SK-N-SH treated with all-trans-retinoic acid at 6 μM for 48 hours (cell line): Measurements from ENCODE around the gene CTBS.

Experiments used
- ATAC-seq: fragments of 200-7000 bp; cut with Tn5 transposase; 3 replicates; pipeline ENCODE4 v1.9.1; 2020; ENCODE audit warnings: mild to moderate bottlenecking, moderate library complexity
- ARNTL ChIP-seq: fragments of 450-650 bp; formaldehyde crosslinking; IDR thresholded peaks from 2 replicates; pipeline ENCODE4 v1.5.0; 2020; ENCODE audit warnings: low read depth, mild to moderate bottlenecking, moderate library complexity, borderline replicate concordance
- BACH2 ChIP-seq: fragments of 250-450 bp; sonication (Bioruptor Pico); IDR thresholded peaks from 2 replicates; pipeline ENCODE4 v1.9.0; 2021; ENCODE audit warnings: mild to moderate bottlenecking, borderline replicate concordance
- CSDC2 ChIP-seq: fragments of 250-450 bp; sonication (Bioruptor Pico); IDR thresholded peaks from 2 replicates; pipeline ENCODE4 v1.5.0; 2020; ENCODE audit warnings: mild to moderate bottlenecking, moderate library complexity
- ISL1 ChIP-seq: fragments of 250-450 bp; sonication (Bioruptor Pico); IDR thresholded peaks from 2 replicates; pipeline ENCODE4 v2.1.2; 2022; ENCODE audit warnings: mild to moderate bottlenecking, moderate library complexity
- OSR1 ChIP-seq: fragments of 250-450 bp; sonication (Bioruptor Pico); IDR thresholded peaks from 2 replicates; pipeline ENCODE4 v1.8.0; 2022; ENCODE audit warnings: moderate library complexity, mild to moderate bottlenecking, inconsistent platforms
- PATZ1 ChIP-seq: fragments of 250-450 bp; sonication (Bioruptor Pico); IDR thresholded peaks from 2 replicates; pipeline ENCODE4 v1.8.0; 2020; ENCODE audit warnings: mild to moderate bottlenecking, moderate library complexity, borderline replicate concordance
- POU6F1 ChIP-seq: fragments of 250-450 bp; sonication (Bioruptor Pico); IDR thresholded peaks from 2 replicates; pipeline ENCODE4 v1.8.0; 2021; ENCODE audit warnings: low read depth, mild to moderate bottlenecking, moderate library complexity, borderline replicate concordance
- PPARA ChIP-seq: fragments of 250-450 bp; sonication (Bioruptor Pico); IDR thresholded peaks from 2 replicates; pipeline ENCODE4 v1.5.0; 2020; ENCODE audit warnings: mild to moderate bottlenecking, borderline replicate concordance
- RARB ChIP-seq: fragments of 250-450 bp; sonication (Bioruptor Pico); IDR thresholded peaks from 2 replicates; pipeline ENCODE4 v1.8.0; 2021; ENCODE audit warnings: mild to moderate bottlenecking, moderate library complexity
- SNAI2 ChIP-seq: fragments of 250-450 bp; sonication (Bioruptor Pico); IDR thresholded peaks from 2 replicates; pipeline ENCODE4 v1.5.0; 2020; ENCODE audit warnings: mild to moderate bottlenecking, moderate library complexity
- TCF4 ChIP-seq: fragments of 250-450 bp; sonication (Bioruptor Pico); IDR thresholded peaks from 2 replicates; pipeline ENCODE4 v1.8.0; 2021; ENCODE audit warnings: mild to moderate bottlenecking, moderate library complexity, borderline replicate concordance
- TOX ChIP-seq: fragments of 250-450 bp; sonication (Bioruptor Pico); IDR thresholded peaks from 2 replicates; pipeline ENCODE4 v1.8.0; 2021; ENCODE audit warnings: mild to moderate bottlenecking, moderate library complexity, borderline replicate concordance
- TSHZ2 ChIP-seq: fragments of 250-450 bp; sonication (Bioruptor Pico); IDR thresholded peaks from 2 replicates; pipeline ENCODE4 v1.5.0; 2020; ENCODE audit warnings: mild to moderate bottlenecking, moderate library complexity
- ZC3H10 ChIP-seq: fragments of 250-450 bp; sonication (Bioruptor Pico); IDR thresholded peaks from 2 replicates; pipeline ENCODE4 v1.5.1; 2021; ENCODE audit warnings: mild to moderate bottlenecking, moderate library complexity
- ZFP3 ChIP-seq: fragments of 250-450 bp; sonication (Bioruptor Pico); IDR thresholded peaks from 2 replicates; pipeline ENCODE4 v1.5.0; 2020; ENCODE audit warnings: mild to moderate bottlenecking, moderate library complexity
- ZFP30 ChIP-seq: fragments of 450-650 bp; formaldehyde crosslinking; IDR thresholded peaks from 2 replicates; pipeline ENCODE4 v1.5.0; 2022; ENCODE audit warnings: mild to moderate bottlenecking, moderate library complexity
- ZNF565 ChIP-seq: fragments of 450-650 bp; formaldehyde crosslinking; conservative IDR thresholded peaks from 2 replicates; pipeline ENCODE4 v1.5.0; 2020; ENCODE audit warnings: low read depth, mild to moderate bottlenecking, moderate library complexity
- ZNF70 ChIP-seq: fragments of 450-650 bp; formaldehyde crosslinking; IDR thresholded peaks from 2 replicates; pipeline ENCODE4 v1.5.0; 2020; ENCODE audit warnings: mild to moderate bottlenecking, moderate library complexity
- ZNF8 ChIP-seq: fragments of 450-650 bp; formaldehyde crosslinking; IDR thresholded peaks from 2 replicates; pipeline ENCODE4 v1.5.0; 2020; ENCODE audit warnings: mild to moderate bottlenecking, moderate library complexity
- TF ChIP-seq, protein P1 (sequence below): fragments of 250-450 bp; sonication (Bioruptor Pico); IDR thresholded peaks from 2 replicates; pipeline ENCODE4 v1.5.1; 2021; ENCODE audit warnings: mild to moderate bottlenecking, moderate library complexity

The CTBS gene

GRCh38 chr1:84525779-84526178 is 48.5 kb downstream of the CTBS start (continued):
- TF ChIP-seq, protein P1, sequence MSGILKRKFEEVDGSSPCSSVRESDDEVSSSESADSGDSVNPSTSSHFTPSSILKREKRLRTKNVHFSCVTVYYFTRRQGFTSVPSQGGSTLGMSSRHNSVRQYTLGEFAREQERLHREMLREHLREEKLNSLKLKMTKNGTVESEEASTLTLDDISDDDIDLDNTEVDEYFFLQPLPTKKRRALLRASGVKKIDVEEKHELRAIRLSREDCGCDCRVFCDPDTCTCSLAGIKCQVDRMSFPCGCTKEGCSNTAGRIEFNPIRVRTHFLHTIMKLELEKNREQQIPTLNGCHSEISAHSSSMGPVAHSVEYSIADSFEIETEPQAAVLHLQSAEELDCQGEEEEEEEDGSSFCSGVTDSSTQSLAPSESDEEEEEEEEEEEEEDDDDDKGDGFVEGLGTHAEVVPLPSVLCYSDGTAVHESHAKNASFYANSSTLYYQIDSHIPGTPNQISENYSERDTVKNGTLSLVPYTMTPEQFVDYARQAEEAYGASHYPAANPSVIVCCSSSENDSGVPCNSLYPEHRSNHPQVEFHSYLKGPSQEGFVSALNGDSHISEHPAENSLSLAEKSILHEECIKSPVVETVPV, result no peak
- no peak for TF ChIP-seq PATZ1 (CRISPR knock-in tag)
- no peak for TF ChIP-seq BACH2 (CRISPR knock-in tag)
- no peak for TF ChIP-seq ISL1 (CRISPR knock-in tag)
- no peak for TF ChIP-seq ZC3H10 (CRISPR knock-in tag)
- TF ChIP-seq ZNF565 (CRISPR knock-in tag), result no peak
- TF ChIP-seq ZFP30 (CRISPR knock-in tag), result no peak

- no peak for TF ChIP-seq SNAI2 (CRISPR knock-in tag)
- no peak for TF ChIP-seq TSHZ2 (CRISPR knock-in tag)
- TF ChIP-seq POU6F1 (CRISPR knock-in tag), result no peak
- no peak for TF ChIP-seq ZNF565 (CRISPR knock-in tag)
- TF ChIP-seq ZNF8, result no peak
- no peak for TF ChIP-seq ZNF70 (CRISPR knock-in tag)
- no peak for TF ChIP-seq RARB
- TF ChIP-seq ZC3H10 (CRISPR knock-in tag), result no peak
- TF ChIP-seq CSDC2 (CRISPR knock-in tag), result no peak
- no peak for TF ChIP-seq ARNTL (CRISPR knock-in tag)
- no peak for TF ChIP-seq BACH2 (CRISPR knock-in tag)
- no peak for TF ChIP-seq OSR1 (CRISPR knock-in tag)
- TF ChIP-seq PATZ1 (CRISPR knock-in tag), result no peak
- no peak for ATAC-seq
Measured at GRCh38 chr1:84524590-84524989, 49.6 kb downstream of the CTBS start.

- ATAC-seq, result no peak
- TF ChIP-seq, protein P1, result no peak
- TF ChIP-seq PPARA (CRISPR knock-in tag), result no peak
- no peak for TF ChIP-seq TSHZ2 (CRISPR knock-in tag)
- no peak for TF ChIP-seq ZNF8
- TF ChIP-seq ISL1 (CRISPR knock-in tag), result no peak
- no peak for TF ChIP-seq ZC3H10 (CRISPR knock-in tag)
- TF ChIP-seq TOX (CRISPR knock-in tag), result no peak
- TF ChIP-seq TCF4, result no peak
- TF ChIP-seq ZNF70 (CRISPR knock-in tag), result no peak
- no peak for TF ChIP-seq ZFP3 (CRISPR knock-in tag)
- no peak for TF ChIP-seq SNAI2 (CRISPR knock-in tag)
- no peak for TF ChIP-seq CSDC2 (CRISPR knock-in tag)
- TF ChIP-seq OSR1 (CRISPR knock-in tag), result no peak
- TF ChIP-seq ARNTL (CRISPR knock-in tag), result no peak
- TF ChIP-seq PATZ1 (CRISPR knock-in tag), result no peak
Measured at GRCh38 chr1:84510668-84511067, 63.6 kb downstream of the CTBS start.
